Measurements from ENCODE around the gene GPR84.

GPR84 gene

GRCh38 chr12:54401119-54401518 is 36.8 kb upstream of the GPR84 start:
- Histone ChIP-seq H3K36me3 (ENCODE audit: control insufficient read depth, insufficient read depth, low read length) (no peaks in the 10 kb centered on the region), H3K27me3 (replicated peaks; ENCODE audit: control insufficient read depth, insufficient read depth, low read length) (no peaks in the 10 kb centered on the region), H3K4me3 (replicated peaks; ENCODE audit: low read depth, low read length) (no peak overlapping the region)
- DNase-seq (ENCODE audit: extremely low read depth, insufficient read length) = no peak
- TF ChIP-seq CTCF (IDR thresholded peaks at IDR 0.05; ENCODE audit: insufficient read depth, low read length, poor library complexity, severe bottlenecking) = no peak

GRCh38 chr12:54398995-54399793 is 34.9 kb upstream of the GPR84 start:
- Histone ChIP-seq H3K36me3 (ENCODE audit: control insufficient read depth, insufficient read depth, low read length) (no peaks in the 10 kb centered on the region), H3K4me3 (replicated peaks; ENCODE audit: low read depth, low read length) (no peak overlapping the region), H3K27me3 (replicated peaks; ENCODE audit: control insufficient read depth, insufficient read depth, low read length) (no peaks in the 10 kb centered on the region)
- peak; percentile 37 for DNase-seq (ENCODE audit: extremely low read depth, insufficient read length)
- TF ChIP-seq CTCF (IDR thresholded peaks at IDR 0.05; ENCODE audit: insufficient read depth, low read length, poor library complexity, severe bottlenecking) = peak; percentile 100

DNA sequence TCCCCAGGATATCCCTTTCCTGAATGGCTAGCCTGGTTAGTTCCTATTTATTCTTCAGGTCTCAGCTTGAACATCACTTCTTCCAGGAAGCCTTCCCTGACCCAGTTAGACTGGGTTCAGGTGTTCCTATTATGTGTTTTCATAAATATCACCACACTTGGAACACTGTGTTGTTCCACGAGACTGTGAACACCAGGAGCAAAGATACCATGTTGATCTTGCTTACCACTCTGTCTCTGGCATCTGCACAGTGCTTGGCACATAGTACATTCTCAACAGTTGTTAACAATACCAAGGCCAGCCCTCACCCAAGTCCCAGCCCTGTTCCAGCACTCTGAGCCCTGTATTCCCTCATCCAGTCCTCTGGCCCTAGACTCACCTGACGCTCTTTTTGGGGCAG is 33.9 kb upstream of the GPR84 start:
- Histone ChIP-seq H3K4me3 (replicated peaks; ENCODE audit: low read depth, low read length) (no peak overlapping the region), H3K36me3 (ENCODE audit: control insufficient read depth, insufficient read depth, low read length) (no peaks in the 10 kb centered on the region), H3K27me3 (replicated peaks; ENCODE audit: control insufficient read depth, insufficient read depth, low read length) (no peaks in the 10 kb centered on the region)
- TF ChIP-seq CTCF (IDR thresholded peaks at IDR 0.05; ENCODE audit: insufficient read depth, low read length, poor library complexity, severe bottlenecking) = no peak
- no peak for DNase-seq (ENCODE audit: extremely low read depth, insufficient read length)

DNA sequence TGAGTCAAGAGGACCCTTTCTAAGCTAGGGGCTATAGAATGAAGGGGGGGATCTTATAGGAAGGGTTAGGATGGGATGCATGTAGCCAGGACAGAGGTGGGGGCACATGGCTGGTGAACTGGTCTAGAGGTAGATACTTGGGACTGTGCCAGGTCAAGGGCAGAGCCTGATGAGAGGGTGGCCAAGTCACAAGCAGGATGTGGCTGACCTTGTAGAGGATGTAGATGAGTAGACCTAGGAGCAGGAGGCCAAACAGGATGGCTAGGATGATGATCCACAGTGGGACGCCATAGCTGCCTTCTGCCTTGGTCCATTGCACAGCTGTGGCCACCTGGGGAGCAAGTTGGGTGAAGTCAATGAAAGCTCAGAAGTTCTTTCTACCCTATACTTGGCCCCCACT is 32.9 kb upstream of the GPR84 start:
- Histone ChIP-seq H3K36me3 (ENCODE audit: control insufficient read depth, insufficient read depth, low read length) (no peaks in the 10 kb centered on the region), H3K4me3 (replicated peaks; ENCODE audit: low read depth, low read length) (no peak overlapping the region), H3K27me3 (replicated peaks; ENCODE audit: control insufficient read depth, insufficient read depth, low read length) (no peaks in the 10 kb centered on the region)
- DNase-seq (ENCODE audit: extremely low read depth, insufficient read length) = no peak
- no peak for TF ChIP-seq CTCF (IDR thresholded peaks at IDR 0.05; ENCODE audit: insufficient read depth, low read length, poor library complexity, severe bottlenecking)

GRCh38 chr12:54395545-54395944 is 31.3 kb upstream of the GPR84 start:
- Histone ChIP-seq H3K36me3 (ENCODE audit: control insufficient read depth, insufficient read depth, low read length) (no peaks in the 10 kb centered on the region), H3K4me3 (replicated peaks; ENCODE audit: low read depth, low read length) (no peak overlapping the region), H3K27me3 (replicated peaks; ENCODE audit: control insufficient read depth, insufficient read depth, low read length) (no peaks in the 10 kb centered on the region)
- TF ChIP-seq CTCF (IDR thresholded peaks at IDR 0.05; ENCODE audit: insufficient read depth, low read length, poor library complexity, severe bottlenecking) = no peak
- no peak for DNase-seq (ENCODE audit: extremely low read depth, insufficient read length)

Data from GM06990 (cell line).